GM12891 (cell line): ENCODE measurements around the gene PAN3.

Experiments
- DNase-seq: peaks from one replicate; pipeline ENCODE4 v3.0.0; 2011; ENCODE audit warnings: low spot score; ENCODE audit not compliant: insufficient read length
- FAIRE-seq: peaks from 2 replicates; lab custom pipeline; 2011; peaks lifted over from hg19 to GRCh38; lab: Jason Lieb, UNC
- PAX5 ChIP-seq: IDR thresholded peaks from 2 replicates; pipeline ENCODE4 v1.6.1; 2011; ENCODE audit warnings: low read length, moderate library complexity, mild to moderate bottlenecking; ENCODE audit not compliant: insufficient read depth, severe bottlenecking
- POLR2A ChIP-seq: IDR thresholded peaks from 2 replicates; pipeline ENCODE4 v1.6.1; 2011; ENCODE audit warnings: low read depth, low read length, control low read depth
- POLR2AphosphoS5 ChIP-seq: IDR thresholded peaks from 2 replicates; pipeline ENCODE4 v1.6.1; 2011; ENCODE audit warnings: low read depth, low read length, control low read depth
- POU2F2 ChIP-seq: IDR thresholded peaks from 2 replicates; pipeline ENCODE4 v1.6.1; 2011; ENCODE audit warnings: low read depth, mild to moderate bottlenecking, control low read depth, low read length, moderate library complexity
- SPI1 ChIP-seq: IDR thresholded peaks from 2 replicates; pipeline ENCODE4 v1.6.1; 2011; ENCODE audit warnings: low read depth, low read length, control low read depth
- TAF1 ChIP-seq: IDR thresholded peaks from 2 replicates; pipeline ENCODE4 v1.6.1; 2011; ENCODE audit warnings: low read depth, low read length, control low read depth

Gene PAN3

GRCh38 chr13:28316836-28317235 lies 178.5 kb downstream of the PAN3 start:
- TF ChIP-seq POU2F2: no peak
- no peak for TF ChIP-seq POLR2A
- no peak for TF ChIP-seq SPI1
- no peak for TF ChIP-seq POLR2AphosphoS5
- no peak for TF ChIP-seq PAX5
- TF ChIP-seq TAF1: no peak
- FAIRE-seq (no peak), DNase-seq (no peak)

- FAIRE-seq (peak; percentile 28), DNase-seq (no peak)
- TF ChIP-seq SPI1 (no peak), POU2F2 (no peak), PAX5 (no peak), POLR2AphosphoS5 (no peak), TAF1 (no peak)
These were observed 180.2 kb downstream of the PAN3 start for GRCh38 chr13:28318496-28318895.

GRCh38 chr13:28319528-28319927 lies 181.2 kb downstream of the PAN3 start:
- no peak for DNase-seq
- no peak for FAIRE-seq
- TF ChIP-seq SPI1: no peak

DNA sequence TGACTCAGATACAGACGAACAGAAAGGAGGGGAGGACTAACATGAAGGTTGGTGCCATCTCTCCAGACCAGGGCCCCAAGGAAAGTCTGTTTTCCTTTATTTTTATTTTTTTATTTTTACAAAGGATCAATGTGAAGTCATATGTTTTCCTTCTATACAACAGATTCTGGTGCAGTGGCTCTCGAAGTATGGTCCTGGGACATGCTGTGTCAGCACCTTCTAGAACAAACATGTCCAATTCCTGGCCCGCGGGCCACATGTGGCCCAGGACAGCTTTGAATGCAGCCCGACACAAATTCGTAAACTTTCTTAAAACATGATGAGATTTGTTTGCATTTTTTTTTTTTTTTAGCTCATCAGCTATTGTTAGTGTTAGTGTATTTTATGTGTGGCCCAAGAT lies 181.9 kb downstream of the PAN3 start:
- FAIRE-seq (no peak), DNase-seq (no peak)
- TF ChIP-seq POLR2A: no peak
- no peak for TF ChIP-seq PAX5
- TF ChIP-seq POLR2AphosphoS5: no peak
- TF ChIP-seq SPI1: no peak
- no peak for TF ChIP-seq POU2F2
- TF ChIP-seq TAF1: no peak

GRCh38 chr13:28320884-28321574 lies 182.7 kb downstream of the PAN3 start:
- no peak for DNase-seq
- no peak for TF ChIP-seq PAX5
- TF ChIP-seq TAF1: no peak
- no peak for TF ChIP-seq POLR2A
- no peak for TF ChIP-seq POLR2AphosphoS5
- no peak for TF ChIP-seq SPI1
- TF ChIP-seq POU2F2: no peak
- no peak for FAIRE-seq

DNA sequence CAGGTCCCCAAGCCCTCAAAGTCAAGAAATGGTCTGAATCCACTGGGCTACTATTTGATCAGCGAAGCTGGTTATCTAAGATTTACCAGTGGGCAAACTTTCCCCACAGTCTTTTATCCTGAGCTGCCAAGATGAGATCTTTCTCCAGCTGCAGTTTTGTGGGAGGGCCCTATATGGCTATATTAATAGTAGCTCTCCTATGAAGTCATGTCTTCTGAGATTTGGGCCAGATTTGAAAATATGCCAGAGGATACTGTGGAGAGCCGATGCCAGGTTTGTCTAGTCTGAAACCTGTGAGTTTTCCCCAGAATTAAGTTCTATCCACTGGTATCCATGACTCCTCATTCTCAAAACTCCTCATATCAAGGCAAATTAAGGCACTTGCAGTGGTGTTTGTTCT lies 183.4 kb downstream of the PAN3 start:
- FAIRE-seq (no peak), DNase-seq (no peak)
- TF ChIP-seq PAX5: no peak
- TF ChIP-seq POU2F2: no peak
- TF ChIP-seq POLR2A: no peak
- TF ChIP-seq TAF1: no peak
- TF ChIP-seq POLR2AphosphoS5: no peak
- no peak for TF ChIP-seq SPI1

DNA sequence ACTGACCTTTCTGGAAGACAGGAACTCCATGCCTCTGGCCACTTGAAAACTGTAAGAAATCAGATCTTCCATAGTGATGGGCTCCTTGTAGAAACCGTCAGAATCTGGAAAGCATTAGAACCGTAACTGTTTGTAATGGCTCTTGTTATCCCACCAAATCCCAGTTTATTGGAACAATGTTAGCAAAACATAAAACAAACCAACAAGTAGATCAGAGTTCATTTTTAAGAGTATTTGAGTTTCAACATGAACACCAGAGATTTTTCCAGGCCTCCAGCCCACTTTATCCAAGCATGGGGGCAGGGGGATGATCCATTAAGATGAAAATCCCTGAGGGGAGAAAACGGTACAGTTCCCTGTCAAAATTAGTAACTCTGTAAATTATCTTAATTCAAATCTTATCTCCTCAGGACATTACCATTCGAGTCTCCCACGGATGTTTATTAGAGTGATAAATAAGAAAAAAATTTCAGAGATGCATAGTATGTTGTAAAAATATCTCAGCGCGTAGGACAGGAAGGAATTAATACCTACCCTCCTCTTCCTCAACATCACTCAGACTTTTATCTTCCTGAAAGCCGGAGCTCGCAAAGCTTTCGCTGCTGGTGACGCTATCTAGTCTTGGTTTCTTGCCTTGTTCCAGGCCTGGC lies 184.0 kb downstream of the PAN3 start:
- DNase-seq: no peak
- FAIRE-seq: no peak
- no peak for TF ChIP-seq POLR2AphosphoS5
- TF ChIP-seq POU2F2: no peak
- no peak for TF ChIP-seq POLR2A
- no peak for TF ChIP-seq PAX5
- TF ChIP-seq TAF1: no peak
- TF ChIP-seq SPI1: no peak

- peak; percentile 52 for DNase-seq
- FAIRE-seq: peak; percentile 72
- TF ChIP-seq POU2F2: no peak
- no peak for TF ChIP-seq TAF1
- no peak for TF ChIP-seq POLR2A
- no peak for TF ChIP-seq POLR2AphosphoS5
- no peak for TF ChIP-seq PAX5
- TF ChIP-seq SPI1: no peak
These were observed 185.9 kb downstream of the PAN3 start for GRCh38 chr13:28324181-28324789.

GRCh38 chr13:28325022-28325421 lies 186.7 kb downstream of the PAN3 start:
- TF ChIP-seq PAX5: no peak
- TF ChIP-seq POLR2AphosphoS5: no peak
- TF ChIP-seq SPI1: no peak
- no peak for TF ChIP-seq TAF1
- no peak for TF ChIP-seq POLR2A
- no peak for TF ChIP-seq POU2F2
- no peak for DNase-seq
- FAIRE-seq: no peak
